ENCODE data around the gene RABGAP1L.

GRCh38 chr1:174656409-174657059 lies 497.2 kb downstream of the RABGAP1L start:
- TF ChIP-seq, protein P1, sequence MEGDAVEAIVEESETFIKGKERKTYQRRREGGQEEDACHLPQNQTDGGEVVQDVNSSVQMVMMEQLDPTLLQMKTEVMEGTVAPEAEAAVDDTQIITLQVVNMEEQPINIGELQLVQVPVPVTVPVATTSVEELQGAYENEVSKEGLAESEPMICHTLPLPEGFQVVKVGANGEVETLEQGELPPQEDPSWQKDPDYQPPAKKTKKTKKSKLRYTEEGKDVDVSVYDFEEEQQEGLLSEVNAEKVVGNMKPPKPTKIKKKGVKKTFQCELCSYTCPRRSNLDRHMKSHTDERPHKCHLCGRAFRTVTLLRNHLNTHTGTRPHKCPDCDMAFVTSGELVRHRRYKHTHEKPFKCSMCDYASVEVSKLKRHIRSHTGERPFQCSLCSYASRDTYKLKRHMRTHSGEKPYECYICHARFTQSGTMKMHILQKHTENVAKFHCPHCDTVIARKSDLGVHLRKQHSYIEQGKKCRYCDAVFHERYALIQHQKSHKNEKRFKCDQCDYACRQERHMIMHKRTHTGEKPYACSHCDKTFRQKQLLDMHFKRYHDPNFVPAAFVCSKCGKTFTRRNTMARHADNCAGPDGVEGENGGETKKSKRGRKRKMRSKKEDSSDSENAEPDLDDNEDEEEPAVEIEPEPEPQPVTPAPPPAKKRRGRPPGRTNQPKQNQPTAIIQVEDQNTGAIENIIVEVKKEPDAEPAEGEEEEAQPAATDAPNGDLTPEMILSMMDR (IDR thresholded peaks at IDR 0.05): no peak
- TF ChIP-seq POLR2A (IDR thresholded peaks at IDR 0.05; ENCODE audit: low read depth) (no peak), EP300 (IDR thresholded peaks at IDR 0.05) (no peak), POLR2AphosphoS5 (IDR thresholded peaks at IDR 0.05) (no peak)
